ENCODE measurements around the gene THAP3.

GRCh38 chr1:6585841-6586240, 38.8 kb upstream of the THAP3 start:
- TF ChIP-seq CTCF (IDR thresholded peaks at IDR 0.05) (no peak), POLR2A (IDR thresholded peaks at IDR 0.05) (no peak)

All from adrenal gland (tissue), 5 donors.